Smooth muscle cell (in vitro differentiated cells): ENCODE data around the gene EXPH5. TPM values are rescaled to one million over a fixed set of nuclear protein-coding genes. Genes with fewer than 3 reads are reported as not detected.
"Not testable (repeated sequence)": the region's sequence is repeated elsewhere in the genome, so short reads cannot be mapped to it uniquely, and the experiment has no call there.

Source experiments
- DNase-seq: peaks from one replicate; lab custom pipeline; 2025; ENCODE audit not compliant: unreplicated experiment; lab: John Stamatoyannopoulos, UW
- H2AFZ ChIP-seq: fragments of 200-600 bp; sonication (generic); 2 replicates; pipeline ENCODE4 v1.6.0; 2016; ENCODE audit warnings: antibody characterized with exemption, low read depth, mild to moderate bottlenecking
- H3F3A ChIP-seq: fragments of 200-600 bp; sonication (generic); 2 replicates; pipeline ENCODE4 v1.6.0; 2017; ENCODE audit warnings: antibody characterized with exemption, low read depth
- H3K27ac ChIP-seq: fragments of 200-600 bp; sonication (generic); 2 replicates; pipeline ENCODE4 v1.5.1; 2016; ENCODE audit warnings: low read depth, mild to moderate bottlenecking
- H3K27me3 ChIP-seq: fragments of 200-600 bp; sonication (generic); 2 replicates; pipeline ENCODE4 v1.6.1; 2016; ENCODE audit warnings: low read depth, mild to moderate bottlenecking
- H3K36me3 ChIP-seq: fragments of 200-600 bp; sonication (generic); 2 replicates; pipeline ENCODE4 v1.5.1; 2016; ENCODE audit warnings: low read depth
- H3K4me1 ChIP-seq: fragments of 200-600 bp; sonication (generic); 2 replicates; pipeline ENCODE4 v1.5.1; 2016; ENCODE audit warnings: low read depth
- H3K4me2 ChIP-seq: fragments of 200-600 bp; sonication (generic); 2 replicates; pipeline ENCODE4 v1.6.0; 2016; ENCODE audit warnings: mild to moderate bottlenecking
- H3K4me3 ChIP-seq: fragments of 200-600 bp; sonication (generic); 2 replicates; pipeline ENCODE4 v1.5.1; 2016; ENCODE audit warnings: mild to moderate bottlenecking
- H3K79me2 ChIP-seq: fragments of 200-600 bp; sonication (generic); 2 replicates; pipeline ENCODE4 v1.6.0; 2016; ENCODE audit warnings: low read depth, mild to moderate bottlenecking
- H3K9ac ChIP-seq: fragments of 200-600 bp; sonication (generic); 2 replicates; pipeline ENCODE4 v1.6.0; 2016; ENCODE audit warnings: low read depth
- H3K9me3 ChIP-seq: fragments of 200-600 bp; sonication (generic); replicated peaks from 2 replicates; pipeline ENCODE4 v1.5.1; 2016; ENCODE audit warnings: low read depth
- H4K20me1 ChIP-seq: fragments of 200-600 bp; sonication (generic); 2 replicates; pipeline ENCODE4 v1.6.0; 2016; ENCODE audit warnings: low read depth
- WGBS: methylation state at CpG from one replicate; pipeline ENCODE4 v1.1.7; 2016; ENCODE audit warnings: low lambda C conversion rate; 5-methylcytosine and 5-hydroxymethylcytosine counted together
- polyA plus RNA-seq: library from polyadenylated mRNA; unstranded; fragments of >200 nt; fragmentation: Nextera tagmentation; extraction: Ambion mirVana; gene quantifications from 2 replicates; pipeline ENCODE4 v1.2.1, GENCODE V29; 2016
- total RNA-seq: library from RNA; depleted of rRNA; stranded (reverse); fragments of >200 nt; gene quantifications from 2 replicates; pipeline ENCODE4 v1.2.3, GENCODE V29; 2014
- TF ChIP-seq, protein P1 (sequence below): fragments of 200-600 bp; sonication (generic); IDR thresholded peaks from 2 replicates; pipeline ENCODE4 v1.5.1; 2017; ENCODE audit warnings: borderline replicate concordance, mild to moderate bottlenecking, antibody characterized with exemption; ENCODE audit not compliant: insufficient read depth, poor library complexity, severe bottlenecking

Gene EXPH5
- total and polyA plus RNA-seq, 2 experiments from 2014 or later = 0.54 to 6.9 TPM

DNA sequence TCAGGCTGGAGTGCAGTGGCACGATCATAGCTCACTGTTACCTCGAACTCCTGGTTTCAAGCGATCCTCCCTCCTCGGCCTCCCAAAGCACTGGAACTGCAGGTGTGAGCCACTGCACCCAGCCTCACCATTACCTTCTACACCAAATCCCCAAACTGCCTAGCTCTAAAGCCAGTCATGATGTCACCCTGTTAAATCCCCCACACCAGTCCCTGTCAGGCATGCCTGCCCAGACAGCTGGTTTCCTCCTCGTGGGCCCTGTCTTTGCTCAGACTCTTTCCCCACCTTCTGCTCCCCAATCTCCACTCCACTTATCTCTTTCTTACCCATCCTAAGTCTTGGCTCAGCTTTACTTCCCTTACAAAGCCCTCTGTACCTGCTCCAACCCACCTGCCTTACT is 12.5 kb upstream of the EXPH5 start:
- H3K9ac ChIP-seq = peak overlapping the region; percentile 43
- no peaks in the 10 kb centered on the region for H4K20me1 ChIP-seq
- H3K4me2 ChIP-seq = no peak overlapping the region
- no peaks in the 10 kb centered on the region for H3F3A ChIP-seq
- H3K27me3 ChIP-seq = no peaks in the 10 kb centered on the region
- no peaks in the 10 kb centered on the region for H3K36me3 ChIP-seq
- no peak overlapping the region for H3K4me3 ChIP-seq
- no peaks in the 10 kb centered on the region for H3K9me3 ChIP-seq
- WGBS = 80% methylated on average over 5 of the region's 5 CpGs
- no peaks in the 10 kb centered on the region for H3K4me1 ChIP-seq
- no peaks in the 10 kb centered on the region for H3K79me2 ChIP-seq
- TF ChIP-seq, protein P1, sequence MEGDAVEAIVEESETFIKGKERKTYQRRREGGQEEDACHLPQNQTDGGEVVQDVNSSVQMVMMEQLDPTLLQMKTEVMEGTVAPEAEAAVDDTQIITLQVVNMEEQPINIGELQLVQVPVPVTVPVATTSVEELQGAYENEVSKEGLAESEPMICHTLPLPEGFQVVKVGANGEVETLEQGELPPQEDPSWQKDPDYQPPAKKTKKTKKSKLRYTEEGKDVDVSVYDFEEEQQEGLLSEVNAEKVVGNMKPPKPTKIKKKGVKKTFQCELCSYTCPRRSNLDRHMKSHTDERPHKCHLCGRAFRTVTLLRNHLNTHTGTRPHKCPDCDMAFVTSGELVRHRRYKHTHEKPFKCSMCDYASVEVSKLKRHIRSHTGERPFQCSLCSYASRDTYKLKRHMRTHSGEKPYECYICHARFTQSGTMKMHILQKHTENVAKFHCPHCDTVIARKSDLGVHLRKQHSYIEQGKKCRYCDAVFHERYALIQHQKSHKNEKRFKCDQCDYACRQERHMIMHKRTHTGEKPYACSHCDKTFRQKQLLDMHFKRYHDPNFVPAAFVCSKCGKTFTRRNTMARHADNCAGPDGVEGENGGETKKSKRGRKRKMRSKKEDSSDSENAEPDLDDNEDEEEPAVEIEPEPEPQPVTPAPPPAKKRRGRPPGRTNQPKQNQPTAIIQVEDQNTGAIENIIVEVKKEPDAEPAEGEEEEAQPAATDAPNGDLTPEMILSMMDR = no peak
- DNase-seq = no peak
- H3K27ac ChIP-seq = peak overlapping the region; percentile 62
- H2AFZ ChIP-seq = no peak overlapping the region

DNA sequence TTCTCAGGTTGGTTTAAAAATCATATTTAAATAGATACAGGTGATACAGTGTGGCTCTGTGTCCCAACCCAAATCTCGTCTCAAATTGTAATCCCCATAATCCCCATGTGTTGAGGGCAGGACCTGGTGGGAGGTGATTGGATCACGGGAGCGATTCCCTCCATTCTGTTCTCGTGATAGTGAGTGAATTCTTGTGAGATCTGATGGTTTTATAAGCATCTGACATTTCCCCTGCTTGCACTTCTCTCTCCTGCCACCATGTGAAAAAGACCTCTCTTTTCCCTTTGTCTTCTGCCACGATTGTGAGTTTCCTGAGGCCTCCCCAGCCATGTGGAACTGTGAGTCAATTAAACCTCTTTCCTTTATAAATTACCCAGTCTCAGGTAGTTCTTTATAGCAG is 9.2 kb upstream of the EXPH5 start:
- H3K36me3 ChIP-seq, H3K4me1 ChIP-seq, H3K27me3 ChIP-seq, DNase-seq, H4K20me1 ChIP-seq, H3K9me3 ChIP-seq, H3K27ac ChIP-seq, H3F3A ChIP-seq, H3K4me2 ChIP-seq, H3K4me3 ChIP-seq, H3K9ac ChIP-seq, H3K79me2 ChIP-seq: not testable (repeated sequence)
- 69% methylated on average over 5 of the region's 5 CpGs for WGBS
- peak overlapping the region; percentile 45 for H2AFZ ChIP-seq

DNA sequence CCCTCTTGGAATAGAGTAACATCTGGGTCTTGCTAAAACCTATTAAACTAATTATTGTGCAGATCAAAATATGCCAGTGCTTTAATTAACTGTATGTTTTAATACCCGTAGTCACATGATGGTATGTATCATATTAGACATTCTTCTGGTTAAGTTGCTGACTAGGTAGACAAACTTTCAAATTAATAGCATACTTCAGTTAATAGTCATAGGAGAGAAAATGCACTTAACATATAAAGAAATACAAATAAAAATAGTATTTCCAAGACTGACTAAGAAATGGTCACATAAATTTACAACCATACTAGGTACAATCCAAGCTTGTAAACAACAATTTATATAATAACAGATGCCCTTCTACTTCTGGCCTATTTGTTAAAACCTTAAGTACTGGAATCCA is 7.6 kb upstream of the EXPH5 start:
- H3K4me1 ChIP-seq = no peaks in the 10 kb centered on the region
- no peak for DNase-seq
- TF ChIP-seq, protein P1 = no peak
- WGBS = 84% methylated on average over 1 of the region's 1 CpG
- H3K27ac ChIP-seq = no peak overlapping the region
- no peak overlapping the region for H3K4me3 ChIP-seq
- H4K20me1 ChIP-seq = no peaks in the 10 kb centered on the region
- H3K36me3 ChIP-seq = no peaks in the 10 kb centered on the region
- H3K4me2 ChIP-seq = no peak overlapping the region
- no peak overlapping the region for H3K9ac ChIP-seq
- no peaks in the 10 kb centered on the region for H3F3A ChIP-seq
- no peaks in the 10 kb centered on the region for H3K27me3 ChIP-seq
- H3K79me2 ChIP-seq = no peaks in the 10 kb centered on the region
- no peak overlapping the region for H2AFZ ChIP-seq
- no peaks in the 10 kb centered on the region for H3K9me3 ChIP-seq

DNA sequence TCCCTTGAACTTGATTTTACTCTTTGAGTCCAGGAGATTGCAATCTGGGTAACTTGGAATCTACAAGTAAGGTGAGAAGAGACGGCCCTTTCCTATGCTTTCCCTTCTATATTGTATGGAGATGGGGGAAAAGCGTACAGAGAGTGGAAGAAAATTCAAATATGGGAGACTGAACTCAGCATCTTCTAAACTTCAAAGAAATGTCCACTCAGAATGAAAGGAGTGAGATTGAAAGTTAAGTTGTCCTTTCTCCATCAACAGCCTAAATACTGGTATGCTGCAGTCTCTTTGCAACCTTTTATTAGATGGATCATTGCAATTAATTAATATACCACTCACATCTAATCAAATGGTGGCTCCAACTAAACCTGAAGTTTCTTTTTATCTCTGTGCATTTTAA is 6.4 kb upstream of the EXPH5 start:
- TF ChIP-seq, protein P1 = no peak
- no peaks in the 10 kb centered on the region for H4K20me1 ChIP-seq
- H2AFZ ChIP-seq = no peak overlapping the region
- DNase-seq = no peak
- H3K36me3 ChIP-seq = no peaks in the 10 kb centered on the region
- no peaks in the 10 kb centered on the region for H3K9me3 ChIP-seq
- H3K27ac ChIP-seq = no peak overlapping the region
- H3F3A ChIP-seq = no peaks in the 10 kb centered on the region
- H3K27me3 ChIP-seq = no peaks in the 10 kb centered on the region
- WGBS = 85% methylated on average over 2 of the region's 2 CpGs
- H3K4me1 ChIP-seq = no peaks in the 10 kb centered on the region
- H3K9ac ChIP-seq = no peak overlapping the region
- H3K79me2 ChIP-seq = no peaks in the 10 kb centered on the region
- H3K4me2 ChIP-seq = no peak overlapping the region
- H3K4me3 ChIP-seq = no peak overlapping the region
